HEK293 (cell line): ENCODE measurements around the gene CHST8.

Experiments used
- ATF2 ChIP-seq: fragments of 450-650 bp; formaldehyde crosslinking; IDR thresholded peaks from 2 replicates; pipeline ENCODE4 v1.5.1; 2016; ENCODE audit warnings: missing biosample characterization, missing genetic modification characterization, low read depth
- CTCF ChIP-seq: fragments of 450-650 bp; formaldehyde crosslinking; IDR thresholded peaks from 2 replicates; pipeline ENCODE4 v1.5.1; 2016; ENCODE audit warnings: missing biosample characterization, missing genetic modification characterization
- SP3 ChIP-seq: fragments of 450-650 bp; formaldehyde crosslinking; IDR thresholded peaks from 2 replicates; pipeline ENCODE4 v1.5.1; 2016; ENCODE audit warnings: missing biosample characterization, missing genetic modification characterization
- ZBTB26 ChIP-seq: fragments of 450-650 bp; formaldehyde crosslinking; optimal IDR thresholded peaks from 2 replicates; pipeline ENCODE3; 2016; ENCODE audit warnings: missing biosample characterization, mild to moderate bottlenecking, missing genetic modification characterization
- ZBTB7A ChIP-seq: fragments of 450-650 bp; formaldehyde crosslinking; IDR thresholded peaks from 2 replicates; pipeline ENCODE4 v1.5.1; 2016; ENCODE audit warnings: low read depth, missing biosample characterization, missing genetic modification characterization
- ZNF133 ChIP-seq: fragments of 450-650 bp; formaldehyde crosslinking; IDR thresholded peaks from 2 replicates; pipeline ENCODE4 v1.5.1; 2016; ENCODE audit warnings: missing biosample characterization, missing genetic modification characterization
- ZNF24 ChIP-seq: fragments of 450-650 bp; formaldehyde crosslinking; IDR thresholded peaks from 2 replicates; pipeline ENCODE4 v1.5.1; 2016; ENCODE audit warnings: missing biosample characterization, missing genetic modification characterization
- ZNF416 ChIP-seq: fragments of 450-650 bp; formaldehyde crosslinking; IDR thresholded peaks from 2 replicates; pipeline ENCODE4 v1.5.1; 2016; ENCODE audit warnings: missing biosample characterization, missing genetic modification characterization
- ZNF501 ChIP-seq: fragments of 450-650 bp; formaldehyde crosslinking; IDR thresholded peaks from 2 replicates; pipeline ENCODE4 v1.5.1; 2016; ENCODE audit warnings: missing biosample characterization, missing genetic modification characterization
- ZNF561 ChIP-seq: fragments of 450-650 bp; IDR thresholded peaks from 2 replicates; pipeline ENCODE4 v1.5.1; 2018; ENCODE audit warnings: missing biosample characterization, missing genetic modification characterization, borderline replicate concordance
- ZNF623 ChIP-seq: fragments of 450-650 bp; formaldehyde crosslinking; IDR thresholded peaks from 2 replicates; pipeline ENCODE4 v1.5.1; 2016; ENCODE audit warnings: missing biosample characterization, missing genetic modification characterization
- ZNF777 ChIP-seq: fragments of 450-650 bp; formaldehyde crosslinking; IDR thresholded peaks from 2 replicates; pipeline ENCODE4 v1.5.1; 2017; ENCODE audit warnings: missing biosample characterization, missing genetic modification characterization, borderline replicate concordance

GRCh38 chr19:33772858-33773180 is 151.1 kb downstream of the CHST8 start:
- TF ChIP-seq ZNF561 (no peak), ZNF623 (tag by site-specific recombination) (no peak), ZBTB7A (tag by site-specific recombination) (no peak), ZNF24 (tag by site-specific recombination) (no peak), ZBTB26 (tag by site-specific recombination) (no peak), ZNF777 (tag by site-specific recombination) (no peak), CTCF (tag by site-specific recombination) (no peak), ZNF133 (no peak), ZNF501 (no peak), ZNF416 (tag by site-specific recombination) (no peak), ATF2 (no peak), SP3 (tag by site-specific recombination) (no peak)
